Measurements from ENCODE around the gene PTPRG.

PTPRG gene

DNA sequence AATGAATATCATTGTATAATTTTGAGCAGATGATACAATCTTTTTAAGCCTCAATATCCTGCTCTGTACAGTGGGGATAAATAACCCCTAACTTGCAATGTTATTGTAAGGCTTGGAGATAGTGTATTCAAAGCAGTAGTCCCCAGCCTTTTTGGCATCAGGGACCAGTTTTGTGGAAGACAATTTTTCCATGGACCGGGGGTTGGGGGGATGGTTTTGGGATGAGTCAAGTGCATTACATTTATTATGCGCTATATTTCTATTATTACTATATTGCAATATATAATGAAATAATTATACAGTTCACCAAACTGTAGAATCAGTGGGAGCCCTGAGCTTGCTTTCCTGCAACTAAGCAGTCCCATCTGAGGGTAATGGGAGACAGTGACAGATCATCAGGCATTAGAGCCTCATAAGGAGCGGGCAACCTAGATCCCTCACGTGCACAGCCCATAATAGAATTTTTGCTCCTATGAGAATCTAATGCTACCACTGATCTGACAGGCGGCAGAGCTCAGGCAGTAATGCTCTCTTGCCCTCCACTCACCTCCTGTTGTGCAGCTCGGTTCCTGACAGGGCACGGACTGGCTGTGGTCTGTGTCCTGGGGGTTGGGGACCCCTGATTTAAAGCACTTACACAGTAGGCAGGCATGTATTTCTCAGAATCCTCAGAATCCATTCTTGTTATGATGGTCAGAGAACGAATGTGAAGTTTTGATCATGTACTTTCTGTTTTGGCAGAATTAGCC lies 102.2 kb downstream of the PTPRG start:
- DNase-seq = no peak

GRCh38 chr3:61664105-61664482 lies 102.7 kb downstream of the PTPRG start:
- no peak for DNase-seq

DNA sequence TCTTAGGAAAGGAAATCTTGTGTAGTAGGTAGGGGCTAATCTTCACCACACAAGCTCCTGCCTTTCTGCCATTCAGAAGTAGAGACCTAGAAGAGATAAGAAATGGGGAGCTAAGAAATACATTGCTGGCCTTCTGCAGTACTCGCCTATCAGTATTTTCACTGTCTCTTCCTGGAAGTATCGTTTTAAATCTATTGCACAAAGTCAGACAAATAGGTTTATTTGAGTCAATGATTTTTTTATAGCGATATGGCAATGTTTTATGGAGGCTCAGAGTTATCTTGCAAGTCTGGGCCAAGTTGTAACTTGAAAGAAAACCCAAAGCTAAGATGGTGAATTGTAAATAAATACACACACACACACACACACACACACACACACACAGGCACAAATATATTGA lies 103.8 kb downstream of the PTPRG start:
- DNase-seq = no peak

DNA sequence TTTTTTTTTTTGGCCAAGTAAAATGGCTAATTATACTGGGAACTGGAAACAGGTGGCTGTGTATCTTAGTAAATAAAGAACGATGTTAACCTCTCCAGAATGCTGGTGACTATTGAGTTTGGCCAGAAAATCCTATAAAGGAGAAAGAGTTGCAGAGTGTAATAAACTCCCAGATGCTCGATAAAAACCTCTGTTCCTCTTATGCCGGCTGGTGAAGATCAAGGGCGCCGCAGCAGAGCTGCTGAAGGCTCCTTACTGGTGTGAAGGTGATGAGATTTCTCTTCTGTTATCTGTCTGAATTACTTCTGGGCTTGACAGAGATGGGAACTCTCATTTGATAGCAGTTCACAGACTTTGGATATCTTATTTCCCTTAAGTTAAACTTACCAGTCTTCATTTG lies 104.6 kb downstream of the PTPRG start:
- DNase-seq = no peak

DNA sequence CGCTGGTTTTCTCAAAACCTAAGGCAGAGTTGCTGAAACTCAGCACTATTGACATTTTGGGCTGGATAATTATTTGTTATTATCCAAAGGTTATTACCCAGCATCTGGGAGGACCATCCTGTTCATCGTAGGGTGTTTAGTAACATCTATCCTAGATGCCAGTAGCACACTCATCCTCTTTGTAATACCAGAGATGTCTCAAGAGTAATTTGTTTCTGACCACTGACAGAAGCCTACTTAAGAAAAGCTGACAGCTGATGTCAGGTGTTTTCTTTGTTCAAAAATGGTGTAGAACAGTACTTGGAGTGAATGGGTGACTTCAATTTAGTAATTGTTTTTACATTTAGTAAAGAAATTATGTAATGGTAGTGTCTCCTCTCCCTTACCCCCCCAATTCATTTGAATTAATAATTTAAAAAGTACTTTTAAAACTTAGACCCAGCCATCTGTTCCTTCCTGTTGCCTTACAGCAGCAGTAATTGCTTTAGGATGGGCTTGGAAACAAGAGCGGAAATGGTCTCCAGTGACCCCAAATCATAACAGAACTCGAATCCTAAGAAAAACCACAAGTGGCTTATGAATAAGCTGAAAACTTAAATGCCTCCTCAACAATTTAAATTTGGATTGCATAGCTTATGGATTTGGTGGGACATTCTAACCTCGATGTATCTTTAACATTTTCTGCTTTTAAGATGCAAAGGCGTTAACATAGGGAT lies 105.4 kb downstream of the PTPRG start:
- no peak for DNase-seq

GRCh38 chr3:61667383-61667782 lies 106.0 kb downstream of the PTPRG start:
- DNase-seq = no peak

DNA sequence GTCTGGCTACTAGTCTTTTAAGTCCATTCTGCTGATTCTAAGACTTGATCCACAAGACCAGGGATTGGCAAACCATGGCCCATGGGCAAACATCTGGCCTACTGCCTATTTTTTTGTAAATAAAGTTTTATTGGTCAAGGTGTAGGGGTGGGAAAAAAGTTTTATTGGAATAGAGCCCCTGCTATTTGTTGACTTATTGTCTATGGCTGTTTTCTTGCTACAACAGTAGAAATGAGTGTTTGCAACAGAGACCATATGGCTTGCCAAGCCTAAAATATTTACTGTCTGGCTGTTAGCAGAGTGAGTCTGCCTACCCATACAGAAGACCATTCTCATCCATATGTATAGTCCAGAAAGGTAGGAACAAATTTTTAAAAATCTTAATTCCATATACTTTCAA lies 106.4 kb downstream of the PTPRG start:
- no peak for DNase-seq

DNA sequence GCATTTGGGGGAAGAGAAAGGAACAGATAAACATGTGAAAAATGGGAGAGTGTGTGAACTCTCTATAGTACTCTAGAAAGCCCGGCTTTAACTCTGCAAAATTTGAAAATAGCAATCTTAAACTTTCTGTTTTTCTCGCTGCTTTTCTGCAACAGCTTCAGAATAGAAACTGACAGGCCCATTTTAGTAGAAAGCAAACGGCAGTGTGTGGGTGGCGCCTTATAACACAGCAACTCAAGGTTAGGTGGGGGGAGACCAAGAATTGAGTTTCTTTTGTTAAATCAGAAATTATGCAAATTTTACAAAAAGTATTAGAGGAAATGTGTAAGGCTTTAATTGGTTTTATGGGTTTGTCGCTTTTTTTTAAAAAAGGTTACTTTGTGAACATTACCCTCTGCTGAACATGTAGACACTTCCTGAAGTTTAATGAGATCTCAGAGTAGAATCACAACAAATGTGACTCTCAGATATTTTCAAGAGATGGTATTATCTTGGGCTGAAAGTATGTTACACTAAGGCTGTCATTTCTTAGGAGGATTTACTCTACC lies 107.0 kb downstream of the PTPRG start:
- DNase-seq = no peak

DNA sequence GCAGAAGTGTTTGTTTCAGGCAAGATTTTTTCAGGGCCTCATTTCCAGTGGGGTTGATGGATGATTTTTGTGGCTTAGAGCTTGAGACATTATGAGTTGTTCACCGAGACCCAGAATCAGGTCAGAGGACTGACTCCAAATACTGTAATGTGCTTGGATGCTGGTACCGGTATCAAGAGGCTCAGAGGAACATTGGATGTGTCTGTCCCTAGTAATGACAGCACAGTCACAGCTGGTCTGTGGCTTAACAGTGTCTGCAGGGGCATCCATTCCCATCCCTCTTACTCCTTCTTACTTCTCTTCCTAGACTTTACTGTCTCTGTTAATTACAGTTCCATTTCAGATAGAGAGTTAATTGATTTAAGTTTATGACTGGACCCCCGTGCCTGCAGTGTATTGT lies 107.8 kb downstream of the PTPRG start:
- no peak for DNase-seq

GRCh38 chr3:61669668-61670299 lies 108.4 kb downstream of the PTPRG start:
- DNase-seq = no peak

DNA sequence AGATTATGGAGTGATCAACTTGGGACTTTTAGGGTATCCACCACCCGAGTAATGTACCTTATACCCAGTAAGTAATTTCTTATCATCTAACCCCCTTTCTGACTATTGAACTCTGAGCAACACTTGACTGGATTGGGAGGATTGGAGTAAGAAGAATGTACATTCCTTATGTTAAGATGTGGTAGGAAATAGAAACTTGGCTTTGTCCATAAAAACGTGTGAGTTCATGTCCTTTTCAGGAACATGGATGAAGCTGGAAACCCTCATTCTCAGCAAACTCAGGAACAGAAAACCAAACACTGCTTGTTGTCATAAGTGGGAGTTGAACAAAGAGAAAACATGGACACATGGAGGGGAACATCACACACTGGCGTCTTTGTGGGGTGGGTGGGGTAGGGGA lies 112.3 kb downstream of the PTPRG start:
- DNase-seq = no peak

- DNase-seq = no peak
Observed at GRCh38 chr3:61674596-61674995, 113.2 kb downstream of the PTPRG start.

DNA sequence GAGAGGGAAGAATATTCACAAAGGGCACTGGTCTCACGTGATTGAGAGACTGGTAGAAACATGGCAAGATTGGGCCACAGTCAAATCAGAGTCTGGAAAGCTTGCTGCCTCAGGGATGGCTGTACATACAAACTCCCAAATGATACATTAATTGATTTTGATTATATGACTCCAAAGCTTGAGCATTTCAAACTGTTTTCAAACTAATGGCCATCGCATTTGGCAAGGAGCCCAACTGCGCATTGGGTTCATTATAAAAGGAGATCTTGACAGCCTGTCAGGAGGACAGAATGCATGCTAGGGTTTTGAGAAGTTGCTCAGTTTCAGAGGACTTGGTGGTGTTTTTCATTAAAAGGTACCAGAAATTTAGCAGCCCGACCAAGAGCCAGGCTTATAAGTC lies 117.7 kb downstream of the PTPRG start:
- DNase-seq = no peak

- DNase-seq = no peak
Observed at GRCh38 chr3:61680617-61681016, 119.2 kb downstream of the PTPRG start.

- DNase-seq = no peak
Observed at GRCh38 chr3:61681636-61682035, 120.3 kb downstream of the PTPRG start.

DNA sequence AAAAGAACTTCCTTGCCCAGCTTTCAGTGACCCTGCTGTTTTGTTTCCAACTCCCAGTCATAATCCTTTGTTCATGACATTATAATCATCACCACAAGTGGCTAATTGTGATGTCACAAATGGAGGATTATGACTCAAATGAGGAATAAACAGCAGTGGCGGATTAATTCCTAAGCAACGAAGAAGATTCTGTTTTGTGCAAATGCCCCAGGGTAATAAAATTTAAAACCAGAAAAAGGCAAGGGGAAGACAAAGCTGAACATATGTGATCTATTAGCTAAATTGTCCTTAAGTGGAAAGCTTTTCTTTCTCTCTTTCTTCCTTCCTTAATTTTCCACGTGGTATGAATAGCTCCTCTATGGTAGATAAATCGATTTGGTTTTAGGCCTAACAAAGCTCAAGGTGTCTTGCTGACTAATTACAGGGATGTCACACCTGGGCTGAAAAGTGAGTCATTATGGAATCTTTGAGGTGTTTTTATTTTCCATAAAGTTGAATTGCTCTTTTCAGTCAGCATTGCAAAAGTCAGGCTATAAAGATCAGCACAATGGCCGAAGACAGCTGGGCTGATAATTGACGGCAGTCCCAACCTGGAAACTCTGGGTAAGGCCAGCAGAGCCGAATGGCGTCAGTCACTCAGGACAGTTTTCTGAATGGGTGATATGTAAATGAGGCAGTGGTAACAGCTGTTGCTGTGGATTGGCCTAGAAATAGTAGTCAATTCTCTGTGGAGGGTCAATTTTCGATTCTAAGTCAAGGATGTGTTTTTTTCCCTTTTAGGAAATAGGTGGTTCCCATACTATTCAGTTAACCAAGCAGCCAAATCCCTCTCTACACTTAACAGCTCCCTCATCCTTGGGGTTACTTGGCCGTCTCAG lies 121.5 kb downstream of the PTPRG start:
- DNase-seq = no peak

- no peak for DNase-seq
Observed at GRCh38 chr3:61683549-61684236, 122.3 kb downstream of the PTPRG start.

- DNase-seq = no peak
Observed at GRCh38 chr3:61684386-61684785, 123.0 kb downstream of the PTPRG start.

- no peak for DNase-seq
Observed at GRCh38 chr3:61685755-61686154, 124.4 kb downstream of the PTPRG start.

DNA sequence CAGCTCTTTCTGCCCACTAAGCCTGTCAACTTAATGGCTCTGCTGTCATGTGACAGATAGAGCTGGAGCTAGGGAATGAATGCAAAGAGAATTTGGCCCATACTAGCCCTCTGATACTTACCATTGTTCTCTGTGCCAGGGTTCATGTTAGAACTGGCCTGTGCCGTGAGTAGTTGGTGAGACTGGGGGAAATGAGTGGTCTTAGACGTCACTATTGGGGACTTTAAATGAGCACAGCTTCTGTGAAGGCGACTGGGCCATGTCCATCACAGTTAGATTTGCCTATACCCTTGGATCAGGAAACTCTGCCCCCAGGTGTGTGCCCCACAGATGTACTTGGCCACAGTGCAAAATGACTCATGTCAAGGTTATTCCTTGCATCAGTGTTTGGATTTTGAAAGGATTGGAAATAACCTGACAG lies 124.9 kb downstream of the PTPRG start:
- no peak for DNase-seq

GRCh38 chr3:61687206-61687605 lies 125.8 kb downstream of the PTPRG start:
- no peak for DNase-seq

GRCh38 chr3:61687663-61688306 lies 126.4 kb downstream of the PTPRG start:
- DNase-seq = no peak

Measured in activated naive CD4-positive, alpha-beta T cell treated with Interleukin-2 at 50 U/mL for 16 hours (primary cell).